ACC112 (cell line): ENCODE data around the gene CYB561A3.
A peak's percentile ranks its signal among the peaks of the same experiment; 100 is the strongest.

Experiments
- H2AFZ ChIP-seq: fragments of 200-600 bp; sonication (generic); one replicate; pipeline ENCODE4 v1.6.0; 2017; ENCODE audit warnings: antibody characterized with exemption, low read length; ENCODE audit not compliant: unreplicated experiment
- H3K27ac ChIP-seq: fragments of 200-600 bp; sonication (generic); 2 replicates; pipeline ENCODE4 v1.5.1; 2014; ENCODE audit warnings: low read depth, mild to moderate bottlenecking, antibody characterized with exemption, low read length, moderate library complexity
- H3K27me3 ChIP-seq: fragments of 200-600 bp; sonication (generic); 2 replicates; pipeline ENCODE4 v1.6.1; 2014; ENCODE audit warnings: mild to moderate bottlenecking, antibody characterized with exemption, low read length, moderate library complexity, mixed read lengths; ENCODE audit not compliant: insufficient read depth
- H3K36me3 ChIP-seq: fragments of 200-600 bp; sonication (generic); 2 replicates; pipeline ENCODE4 v1.6.1; 2016; ENCODE audit warnings: mild to moderate bottlenecking, antibody characterized with exemption, low read length, moderate library complexity, mixed read lengths; ENCODE audit not compliant: insufficient read depth
- H3K4me1 ChIP-seq: fragments of 200-600 bp; sonication (generic); one replicate; pipeline ENCODE4 v1.6.1; 2016; ENCODE audit warnings: low read length, mixed read lengths; ENCODE audit not compliant: insufficient read depth, unreplicated experiment, control insufficient read depth
- H3K4me3 ChIP-seq: fragments of 200-600 bp; sonication (generic); 2 replicates; pipeline ENCODE4 v1.5.1; 2014; ENCODE audit warnings: mild to moderate bottlenecking, low read depth, low read length
- H3K79me2 ChIP-seq: fragments of 200-600 bp; sonication (generic); one replicate; pipeline ENCODE4 v1.6.0; 2016; ENCODE audit warnings: low read length; ENCODE audit not compliant: control insufficient read depth, unreplicated experiment, insufficient read depth

CYB561A3 gene

DNA sequence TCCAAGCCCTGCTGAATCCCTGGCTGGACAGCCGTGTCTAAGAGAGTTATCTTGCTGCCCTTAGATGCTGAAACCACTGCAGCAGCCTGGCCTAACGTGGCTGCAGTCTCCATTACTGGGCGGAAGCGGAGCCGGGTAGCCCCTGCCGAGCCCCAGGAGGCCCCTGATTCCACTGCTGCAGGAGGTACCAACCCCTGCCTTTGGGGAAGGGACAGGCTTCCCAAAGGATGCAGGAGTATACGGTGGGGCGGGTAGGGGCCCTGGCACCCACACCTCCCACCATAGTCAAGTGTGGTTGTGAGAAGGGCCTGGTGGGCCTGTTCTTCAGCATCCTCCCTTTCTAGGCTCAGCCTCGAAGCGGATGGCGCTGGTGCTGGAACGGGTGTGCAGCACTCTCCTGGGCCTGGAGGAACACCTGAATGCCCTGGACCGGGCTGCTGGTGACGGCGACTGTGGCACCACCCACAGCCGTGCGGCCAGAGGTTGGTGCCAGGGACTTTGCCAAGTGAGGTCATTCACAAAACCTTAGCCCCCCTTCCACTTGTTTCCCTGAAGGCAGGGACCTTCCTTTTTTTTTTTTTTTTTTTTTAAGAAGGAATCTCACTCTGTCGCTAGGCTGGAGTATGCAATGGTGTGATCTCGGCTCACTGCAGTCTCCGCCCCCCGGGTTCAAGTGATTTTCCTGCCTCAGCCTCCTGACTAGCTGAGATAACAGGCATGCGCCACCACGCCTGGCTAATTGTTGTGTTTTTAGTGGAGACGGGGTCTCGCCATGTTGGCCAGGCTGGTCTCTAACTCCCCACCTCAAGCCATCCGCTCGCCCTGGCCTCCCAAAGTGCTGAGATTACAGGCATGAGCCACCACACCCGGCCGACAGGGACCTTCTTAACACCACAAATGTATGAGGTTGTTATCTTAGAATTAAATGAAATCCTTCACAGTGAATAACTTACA is 17.6 kb downstream of the CYB561A3 start:
- Histone ChIP-seq H3K27me3 (no peaks in the 10 kb centered on the region), H3K4me3 (no peak overlapping the region), H3K79me2 (no peaks in the 10 kb centered on the region), H3K27ac (no peak overlapping the region), H2AFZ (no peak overlapping the region), H3K36me3 (no peaks in the 10 kb centered on the region), H3K4me1 (peaks cover 12% of the 10 kb centered on the region)

DNA sequence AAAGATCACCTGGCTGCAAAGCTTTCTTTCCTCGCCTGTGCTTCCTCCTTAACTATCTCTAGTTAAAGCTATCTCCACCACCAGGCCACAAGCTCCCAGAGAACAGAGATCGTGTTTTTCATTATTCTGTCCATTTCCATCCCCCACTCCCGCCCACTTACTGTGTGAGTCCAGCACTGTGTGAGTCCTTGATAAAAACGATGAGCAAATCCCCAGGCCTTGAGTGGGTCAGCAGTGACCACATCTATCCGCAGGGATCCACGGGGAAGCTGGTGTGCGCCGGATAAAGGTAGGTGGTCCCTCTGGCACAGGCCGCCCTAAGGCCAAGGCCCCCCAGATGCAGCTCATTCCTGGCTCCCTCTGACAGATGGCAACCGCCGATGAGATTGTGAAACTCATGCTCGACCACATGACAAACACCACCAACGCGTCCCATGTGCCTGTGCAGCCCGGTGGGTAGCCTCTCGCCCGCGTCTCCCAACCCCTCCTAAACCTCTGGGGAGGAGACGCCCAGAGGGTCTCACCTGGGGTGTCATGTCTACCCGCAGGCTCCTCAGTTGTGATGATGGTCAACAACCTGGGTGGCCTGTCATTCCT is 19.4 kb downstream of the CYB561A3 start:
- no peaks in the 10 kb centered on the region for H3K79me2 ChIP-seq
- H3K4me3 ChIP-seq: no peak overlapping the region
- no peak overlapping the region for H3K27ac ChIP-seq
- H3K36me3 ChIP-seq: 0 out of 2 replicates have a peak, but pooled peaks cover 3% of the 10 kb centered on the region
- H3K27me3 ChIP-seq: no peaks in the 10 kb centered on the region
- H3K4me1 ChIP-seq: no peaks in the 10 kb centered on the region
- H2AFZ ChIP-seq: no peak overlapping the region

DNA sequence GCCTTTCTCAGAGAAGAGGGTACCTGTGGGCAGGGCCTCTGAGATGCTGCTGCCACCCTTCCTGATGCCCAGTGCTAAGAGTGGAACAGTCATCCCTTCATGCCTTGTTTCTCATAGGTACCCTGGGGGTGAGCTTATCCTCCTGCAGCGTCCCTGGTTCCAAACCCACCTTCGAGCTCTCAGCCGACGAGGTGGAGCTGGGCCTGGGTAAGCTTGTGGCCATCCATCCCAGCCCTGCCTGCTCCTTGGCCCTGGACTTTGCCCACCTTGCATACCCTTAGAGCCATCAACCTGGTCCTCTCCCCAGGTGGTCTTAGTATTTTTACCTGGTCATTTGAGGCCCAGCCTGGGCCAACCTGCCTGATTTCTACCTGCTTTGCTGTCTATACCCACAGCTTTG is 20.0 kb downstream of the CYB561A3 start:
- Histone ChIP-seq H3K4me1 (no peaks in the 10 kb centered on the region), H3K27ac (no peak overlapping the region)

DNA sequence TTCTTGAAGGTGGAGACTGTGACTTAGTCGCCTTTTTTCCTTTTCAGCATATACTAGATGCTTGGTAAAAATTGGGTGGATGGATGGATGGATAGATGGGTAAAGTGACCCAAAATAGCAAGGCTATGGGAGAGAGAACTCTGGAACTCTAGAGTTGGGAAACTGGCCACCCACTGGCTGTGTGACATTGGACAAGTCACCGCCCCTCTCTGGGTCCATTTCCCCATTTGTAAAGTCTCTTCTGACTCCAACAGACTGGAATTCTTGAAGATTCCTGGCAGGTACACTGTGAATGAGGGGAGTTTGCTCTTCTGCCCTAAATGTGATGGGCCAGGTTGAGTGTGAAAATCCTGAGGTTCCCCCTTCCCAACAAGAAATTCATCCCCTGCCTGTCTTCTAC is 20.7 kb downstream of the CYB561A3 start:
- no peaks in the 10 kb centered on the region for H3K27me3 ChIP-seq
- no peak overlapping the region for H2AFZ ChIP-seq
- 0 out of 2 replicates have a peak, but pooled peaks cover 3% of the 10 kb centered on the region for H3K36me3 ChIP-seq
- H3K4me1 ChIP-seq: no peaks in the 10 kb centered on the region
- no peak overlapping the region for H3K27ac ChIP-seq
- H3K79me2 ChIP-seq: no peaks in the 10 kb centered on the region
- no peak overlapping the region for H3K4me3 ChIP-seq

More for the DNA sequence above, 20.0 kb downstream of the CYB561A3 start:
- H3K36me3 ChIP-seq: 0 out of 2 replicates have a peak, but pooled peaks cover 3% of the 10 kb centered on the region
- H3K4me3 ChIP-seq: no peak overlapping the region
- H2AFZ ChIP-seq: no peak overlapping the region
- no peaks in the 10 kb centered on the region for H3K79me2 ChIP-seq
- H3K27me3 ChIP-seq: no peaks in the 10 kb centered on the region

DNA sequence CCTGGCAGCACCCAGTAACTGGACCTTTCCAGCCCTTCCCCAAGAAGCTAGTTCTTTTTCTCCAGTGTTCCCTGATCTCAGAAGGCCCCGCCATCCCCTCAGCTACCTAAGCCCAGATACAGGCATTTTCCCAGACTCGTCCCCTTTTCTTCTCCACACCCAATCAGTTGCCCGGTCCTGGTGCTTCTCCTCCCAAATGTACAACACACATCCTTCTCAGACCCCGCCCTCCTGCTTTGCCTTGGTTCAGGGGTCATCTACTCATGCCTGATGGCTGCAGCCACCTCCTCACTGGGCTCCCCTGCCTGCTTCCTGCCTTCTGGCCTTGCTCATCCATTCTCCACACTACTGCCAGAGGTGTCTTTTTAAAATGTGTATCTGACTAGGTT is 22.2 kb downstream of the CYB561A3 start:
- Histone ChIP-seq H3K79me2 (no peaks in the 10 kb centered on the region), H3K36me3 (0 out of 2 replicates have a peak, but pooled peaks cover 3% of the 10 kb centered on the region), H2AFZ (no peak overlapping the region), H3K4me3 (no peak overlapping the region), H3K27me3 (no peaks in the 10 kb centered on the region), H3K27ac (no peak overlapping the region), H3K4me1 (peaks cover 11% of the 10 kb centered on the region)

DNA sequence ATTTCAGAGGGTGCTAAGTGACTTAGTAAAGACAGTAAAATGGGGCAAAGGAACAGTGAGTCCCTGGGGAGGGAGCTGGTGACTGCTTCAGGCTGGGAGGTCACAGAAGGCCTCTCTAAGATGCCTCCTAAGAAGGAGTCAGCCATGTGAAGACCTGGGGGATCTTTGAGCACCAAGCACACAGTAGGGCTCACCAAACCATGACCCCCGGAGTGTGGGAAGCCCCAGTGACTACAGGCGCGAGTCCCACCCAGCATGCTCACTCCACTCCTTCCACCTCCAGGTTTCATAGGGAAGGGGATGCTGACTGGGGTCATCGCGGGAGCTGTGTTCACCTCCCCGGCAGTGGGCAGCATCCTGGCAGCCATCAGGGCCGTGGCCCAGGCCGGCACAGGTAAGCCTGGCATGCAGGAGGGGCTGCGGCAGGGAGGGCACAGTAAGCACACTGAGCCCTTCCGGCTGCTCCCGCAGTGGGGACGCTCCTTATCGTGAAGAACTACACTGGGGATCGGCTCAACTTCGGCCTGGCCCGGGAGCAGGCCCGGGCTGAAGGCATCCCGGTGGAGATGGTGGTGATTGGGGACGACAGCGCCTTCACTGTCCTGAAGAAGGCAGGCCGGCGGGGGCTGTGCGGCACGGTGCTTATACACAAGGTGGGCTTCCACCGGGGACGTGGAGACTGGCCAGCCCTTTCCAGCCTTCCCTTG is 22.7 kb downstream of the CYB561A3 start:
- 0 out of 2 replicates have a peak, but pooled peaks cover 3% of the 10 kb centered on the region for H3K36me3 ChIP-seq
- H2AFZ ChIP-seq: no peak overlapping the region
- H3K4me1 ChIP-seq: peaks cover 16% of the 10 kb centered on the region
- no peaks in the 10 kb centered on the region for H3K79me2 ChIP-seq
- H3K27ac ChIP-seq: no peak overlapping the region
- no peak overlapping the region for H3K4me3 ChIP-seq
- H3K27me3 ChIP-seq: no peaks in the 10 kb centered on the region

DNA sequence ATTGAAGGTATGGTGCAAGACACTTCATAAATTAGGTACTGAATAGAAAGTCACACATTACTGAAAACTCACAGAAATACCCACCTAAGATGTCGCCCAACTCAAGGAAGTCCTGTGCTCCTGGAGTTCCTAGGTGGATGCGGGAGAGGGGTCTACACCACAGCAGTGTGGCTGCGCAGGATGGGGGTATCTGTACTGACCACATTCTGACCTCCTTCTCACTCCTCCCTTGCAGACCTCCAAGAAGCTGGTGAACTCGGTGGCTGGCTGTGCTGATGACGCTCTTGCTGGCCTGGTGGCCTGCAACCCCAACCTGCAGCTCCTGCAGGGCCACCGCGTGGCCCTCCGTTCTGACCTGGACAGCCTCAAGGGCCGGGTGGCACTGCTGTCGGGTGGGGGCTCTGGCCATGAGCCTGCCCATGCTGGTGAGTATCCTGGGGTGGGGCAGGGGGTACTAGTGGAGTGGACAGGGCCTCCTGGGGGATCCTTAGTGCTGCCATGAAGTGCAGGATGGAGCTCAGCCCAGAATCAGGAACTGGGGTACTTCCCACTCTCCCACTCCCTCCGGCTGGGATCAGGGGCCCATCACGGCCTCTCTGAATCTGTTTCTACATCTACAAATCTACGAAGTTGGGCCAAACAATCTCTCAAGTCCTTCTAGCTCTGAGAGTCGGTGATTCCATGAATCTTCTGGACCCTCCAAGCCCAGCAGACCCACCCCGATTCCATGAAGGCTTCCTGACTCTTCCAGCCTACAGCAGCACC is 23.8 kb downstream of the CYB561A3 start:
- no peak overlapping the region for H2AFZ ChIP-seq

DNA sequence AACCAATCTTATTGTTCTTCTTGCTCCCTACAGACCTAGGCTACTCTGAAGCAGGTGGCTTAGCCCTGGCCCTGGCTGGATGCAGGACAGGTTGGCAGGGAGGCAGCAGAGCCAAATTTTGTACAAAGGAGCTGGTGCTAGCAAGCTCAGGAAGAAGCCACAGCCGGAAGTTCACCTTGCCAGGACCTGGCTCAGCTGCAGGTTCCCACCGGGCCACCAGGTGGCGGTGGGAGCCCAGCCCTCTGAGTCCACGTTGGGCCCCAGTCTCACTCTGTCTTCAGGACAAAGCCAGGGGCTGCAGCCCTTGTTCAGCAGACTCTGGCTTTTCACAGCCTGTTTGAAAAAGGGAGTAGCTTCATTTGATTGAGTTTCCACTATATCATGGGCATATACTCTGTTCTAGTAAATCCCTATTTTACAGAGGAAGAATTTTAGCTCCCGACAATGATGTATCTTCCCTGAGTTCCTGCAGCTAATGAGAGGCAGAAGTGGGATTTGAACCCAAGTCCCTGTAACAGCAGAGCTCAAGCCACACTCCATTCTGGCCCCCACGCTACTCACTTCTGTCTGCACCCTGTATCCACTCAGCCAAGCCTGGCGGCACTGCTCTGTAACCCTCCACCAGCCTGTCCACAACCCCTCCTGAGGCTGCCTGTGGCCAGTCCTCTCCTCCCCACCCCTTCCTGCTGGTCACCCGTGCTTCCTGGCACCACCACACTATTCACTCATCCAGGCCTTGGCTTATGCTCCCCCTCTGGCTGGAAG is 25.3 kb downstream of the CYB561A3 start:
- peaks cover 27% of the 10 kb centered on the region for H3K4me1 ChIP-seq
- peaks cover 19% of the 10 kb centered on the region for H3K79me2 ChIP-seq
- H3K4me3 ChIP-seq: no peak overlapping the region
- H3K27me3 ChIP-seq: no peaks in the 10 kb centered on the region
- H3K27ac ChIP-seq: no peak overlapping the region
- H2AFZ ChIP-seq: no peak overlapping the region
- H3K36me3 ChIP-seq: 0 out of 2 replicates have a peak, but pooled peaks cover 3% of the 10 kb centered on the region

More for the DNA sequence above, 23.8 kb downstream of the CYB561A3 start:
- Histone ChIP-seq H3K27ac (no peak overlapping the region), H3K79me2 (peaks cover 4% of the 10 kb centered on the region), H3K4me1 (peaks cover 22% of the 10 kb centered on the region), H3K27me3 (no peaks in the 10 kb centered on the region), H3K36me3 (0 out of 2 replicates have a peak, but pooled peaks cover 3% of the 10 kb centered on the region), H3K4me3 (no peak overlapping the region)

DNA sequence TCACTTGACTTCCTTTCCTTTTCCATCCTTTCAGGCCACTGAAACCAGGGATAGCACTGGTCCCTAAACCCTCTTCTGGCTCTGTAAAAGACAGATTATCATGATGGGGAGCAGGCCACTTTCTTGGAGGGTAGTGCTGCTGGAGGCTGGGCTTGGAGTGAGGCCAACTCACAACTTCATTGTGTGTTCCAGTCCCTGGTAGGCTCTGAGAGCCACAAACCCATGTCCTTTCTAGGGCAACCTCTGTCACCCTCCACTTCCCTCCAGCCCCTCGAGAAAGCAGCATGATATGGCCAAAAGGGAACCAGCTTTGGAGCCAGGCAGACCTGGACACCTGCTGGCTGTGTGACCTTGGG is 26.3 kb downstream of the CYB561A3 start:
- Histone ChIP-seq H3K4me1 (peaks cover 28% of the 10 kb centered on the region), H3K79me2 (peaks cover 30% of the 10 kb centered on the region), H3K27me3 (no peaks in the 10 kb centered on the region), H3K36me3 (0 out of 2 replicates have a peak, but pooled peaks cover 3% of the 10 kb centered on the region), H2AFZ (peak overlapping the region; percentile 7), H3K27ac (peak overlapping the region; percentile 56; the same call in 1 of the 2 replicates), H3K4me3 (no peak overlapping the region)
